ENCODE data around the gene GGACT.

DNA sequence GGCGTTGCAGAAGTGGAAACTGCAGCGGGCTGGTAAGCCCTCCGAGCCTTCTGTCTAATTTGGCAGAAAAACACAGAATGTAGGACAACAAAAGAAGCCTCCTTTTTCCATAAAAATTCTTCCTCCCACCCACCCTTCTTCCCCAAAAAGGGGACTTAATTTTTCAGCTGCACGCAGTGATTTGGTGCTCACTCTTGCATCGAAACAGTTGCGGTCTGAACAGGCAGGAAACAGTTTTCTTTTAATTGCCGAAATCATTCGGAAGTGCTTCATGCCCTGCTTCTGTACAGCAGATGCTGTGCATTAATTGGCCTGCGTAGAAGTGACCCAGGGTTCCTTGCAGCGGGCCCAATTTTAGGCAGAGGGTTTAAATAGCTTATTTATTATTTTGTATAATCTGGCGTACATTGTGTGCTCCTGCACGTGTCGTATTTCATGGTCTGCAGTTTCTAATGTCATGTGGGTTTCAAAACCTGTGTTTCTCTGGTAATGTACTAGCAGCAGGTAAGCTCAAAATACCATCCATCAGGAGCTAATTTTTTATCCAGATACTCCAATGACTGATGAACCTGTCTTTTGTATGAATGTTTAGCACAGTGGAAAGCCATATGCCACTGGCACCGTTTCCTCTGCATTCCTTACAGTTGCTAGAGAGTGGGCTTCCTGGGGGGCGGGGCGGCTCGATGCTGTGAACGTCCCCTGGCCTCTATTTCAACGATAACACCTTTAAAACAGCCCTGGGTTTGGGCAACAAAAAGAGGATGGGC lies 66.6 kb downstream of the GGACT start:
- TF ChIP-seq, protein P1, sequence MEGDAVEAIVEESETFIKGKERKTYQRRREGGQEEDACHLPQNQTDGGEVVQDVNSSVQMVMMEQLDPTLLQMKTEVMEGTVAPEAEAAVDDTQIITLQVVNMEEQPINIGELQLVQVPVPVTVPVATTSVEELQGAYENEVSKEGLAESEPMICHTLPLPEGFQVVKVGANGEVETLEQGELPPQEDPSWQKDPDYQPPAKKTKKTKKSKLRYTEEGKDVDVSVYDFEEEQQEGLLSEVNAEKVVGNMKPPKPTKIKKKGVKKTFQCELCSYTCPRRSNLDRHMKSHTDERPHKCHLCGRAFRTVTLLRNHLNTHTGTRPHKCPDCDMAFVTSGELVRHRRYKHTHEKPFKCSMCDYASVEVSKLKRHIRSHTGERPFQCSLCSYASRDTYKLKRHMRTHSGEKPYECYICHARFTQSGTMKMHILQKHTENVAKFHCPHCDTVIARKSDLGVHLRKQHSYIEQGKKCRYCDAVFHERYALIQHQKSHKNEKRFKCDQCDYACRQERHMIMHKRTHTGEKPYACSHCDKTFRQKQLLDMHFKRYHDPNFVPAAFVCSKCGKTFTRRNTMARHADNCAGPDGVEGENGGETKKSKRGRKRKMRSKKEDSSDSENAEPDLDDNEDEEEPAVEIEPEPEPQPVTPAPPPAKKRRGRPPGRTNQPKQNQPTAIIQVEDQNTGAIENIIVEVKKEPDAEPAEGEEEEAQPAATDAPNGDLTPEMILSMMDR (conservative IDR thresholded peaks at IDR 0.05; ENCODE audit: low read depth, low read length), result no peak
- no peak for TF ChIP-seq EZH2 (IDR thresholded peaks at IDR 0.05; ENCODE audit: borderline replicate concordance, low read depth, low read length, poor library complexity, severe bottlenecking)

Measured in A673 (cell line).